IMR-90 (cell line): ENCODE results near the gene ZNF831. TPM values are rescaled to one million over a fixed set of nuclear protein-coding genes. Genes with fewer than 3 reads are reported as not detected.

Experiments used
- ATAC-seq: fragments of 200-7000 bp; cut with Tn5 transposase; 2 replicates; pipeline ENCODE4 v1.9.1; 2020; ENCODE audit warnings: low read depth, mild to moderate bottlenecking, moderate library complexity
- BruUV-seq: library from RNA; stranded (reverse); fragments of 400-500 nt; replicated peaks from 2 replicates; lab custom pipeline; 2021; lab: Mats Ljungman, UMichigan
- CTCF ChIA-PET: fragments of 300-600 bp; formaldehyde crosslinking; extraction: SDS; loops from one replicate; lab custom pipeline; 2021; ENCODE audit warnings: antibody characterized with exemption; lab: Yijun Ruan, JAX
- POLR2A ChIA-PET: fragments of 300-600 bp; sonication (Branson Sonifier 250); formaldehyde crosslinking; loops from one replicate; lab custom pipeline; 2022; ENCODE audit warnings: antibody characterized with exemption; ENCODE audit not compliant: unreplicated experiment; lab: Charles Lee
- DNase-seq: peaks from one replicate; pipeline ENCODE4 v3.0.0; 2013
- H2AFZ ChIP-seq: replicated peaks from 2 replicates; pipeline ENCODE3; 2013; ENCODE audit warnings: low read length, mild to moderate bottlenecking; ENCODE audit not compliant: poor library complexity
- H2AK5ac ChIP-seq: 2 replicates; pipeline ENCODE4 v1.6.1; 2013; ENCODE audit warnings: low read depth, low read length, inconsistent platforms
- H2AK9ac ChIP-seq: replicated peaks from 2 replicates; pipeline ENCODE3; 2013; ENCODE audit warnings: mild to moderate bottlenecking, low read depth, low read length, moderate library complexity; ENCODE audit not compliant: poor library complexity
- H2BK120ac ChIP-seq: 2 replicates; pipeline ENCODE4 v1.6.1; 2013; ENCODE audit warnings: low read depth, low read length, inconsistent platforms
- H2BK15ac ChIP-seq: 3 replicates; pipeline ENCODE4 v1.6.1; 2013; ENCODE audit warnings: low read depth, low read length, inconsistent platforms
- H2BK20ac ChIP-seq: 2 replicates; pipeline ENCODE4 v1.6.1; 2013; ENCODE audit warnings: low read depth, mild to moderate bottlenecking, inconsistent platforms, low read length, moderate library complexity
- H2BK5ac ChIP-seq: 2 replicates; pipeline ENCODE4 v1.6.1; 2013; ENCODE audit warnings: mild to moderate bottlenecking, low read depth, low read length, inconsistent platforms; ENCODE audit not compliant: poor library complexity, severe bottlenecking
- H3K14ac ChIP-seq: replicated peaks from 2 replicates; pipeline ENCODE4 v1.6.1; 2013; ENCODE audit warnings: low read depth, low read length, inconsistent platforms
- H3K18ac ChIP-seq: 2 replicates; pipeline ENCODE4 v1.6.1; 2013; ENCODE audit warnings: low read depth, low read length, control low read depth
- H3K23ac ChIP-seq: 2 replicates; pipeline ENCODE4 v1.6.1; 2013; ENCODE audit warnings: low read depth, low read length, inconsistent platforms
- H3K27ac ChIP-seq: 2 replicates; pipeline ENCODE4 v1.5.1; 2013; ENCODE audit warnings: mild to moderate bottlenecking, control low read depth, low read length; ENCODE audit not compliant: insufficient read depth
- H3K27me3 ChIP-seq: 2 replicates; pipeline ENCODE4 v1.6.1; 2013; ENCODE audit warnings: low read length; ENCODE audit not compliant: control insufficient read depth, insufficient read depth
- H3K36me3 ChIP-seq: 2 replicates; pipeline ENCODE4 v1.6.1; 2013; ENCODE audit warnings: low read length, mixed read lengths; ENCODE audit not compliant: control insufficient read depth, insufficient read depth
- H3K4ac ChIP-seq: 2 replicates; pipeline ENCODE4 v1.6.1; 2013; ENCODE audit warnings: low read depth, low read length, inconsistent platforms
- H3K4me1 ChIP-seq: 2 replicates; pipeline ENCODE4 v1.6.1; 2013; ENCODE audit warnings: low read length, mixed read lengths; ENCODE audit not compliant: control insufficient read depth, insufficient read depth
- H3K4me2 ChIP-seq: 2 replicates; pipeline ENCODE4 v1.6.1; 2013; ENCODE audit warnings: low read depth, mild to moderate bottlenecking, control low read depth, low read length, moderate library complexity
- H3K4me3 ChIP-seq: 2 replicates; pipeline ENCODE4 v1.5.1; 2013; ENCODE audit warnings: low read depth, mild to moderate bottlenecking, control low read depth, low read length, moderate library complexity; ENCODE audit not compliant: insufficient read depth
- H3K56ac ChIP-seq: 2 replicates; pipeline ENCODE4 v1.6.1; 2013; ENCODE audit warnings: low read length, inconsistent platforms; ENCODE audit not compliant: insufficient read depth; ENCODE audit errors: extremely low read depth
- H3K79me1 ChIP-seq, 2 experiments: 2 replicates each; pipeline ENCODE4 v1.6.1; 2013; ENCODE audit warnings: low read length in 2 of 2, inconsistent platforms in 1 of 2, low read depth in 1 of 2
- H3K9ac ChIP-seq: 2 replicates; pipeline ENCODE4 v1.6.1; 2013; ENCODE audit warnings: low read depth, low read length, control low read depth
- H3K9me1 ChIP-seq: 2 replicates; pipeline ENCODE4 v1.6.1; 2013; ENCODE audit warnings: low read length, inconsistent platforms; ENCODE audit not compliant: insufficient read depth
- H3K9me3 ChIP-seq: 2 replicates; pipeline ENCODE4 v1.6.1; 2013; ENCODE audit warnings: low read length; ENCODE audit not compliant: control insufficient read depth, insufficient read depth
- H4K20me1 ChIP-seq: 2 replicates; pipeline ENCODE4 v1.6.1; 2013; ENCODE audit warnings: low read length, inconsistent platforms; ENCODE audit not compliant: insufficient read depth
- H4K5ac ChIP-seq: 2 replicates; pipeline ENCODE4 v1.6.1; 2013; ENCODE audit warnings: mild to moderate bottlenecking, low read depth, low read length, control low read depth
- H4K8ac ChIP-seq, 2 experiments: 2 replicates each; pipeline ENCODE4 v1.6.1; 2013; ENCODE audit warnings: low read depth in 2 of 2, low read length in 2 of 2, control low read depth in 1 of 2, inconsistent platforms in 1 of 2
- H4K91ac ChIP-seq: 2 replicates; pipeline ENCODE4 v1.6.1; 2013; ENCODE audit warnings: low read depth, low read length, inconsistent platforms; ENCODE audit not compliant: insufficient read depth
- BHLHE40 ChIP-seq: fragments of 150-350 bp; IDR thresholded peaks from 2 replicates; pipeline ENCODE4 v1.6.1; 2016; ENCODE audit warnings: mild to moderate bottlenecking, low read depth, low read length
- CEBPB ChIP-seq: IDR thresholded peaks from 2 replicates; pipeline ENCODE4 v1.6.1; 2012; ENCODE audit warnings: low read depth, low read length, improper control_type of control experiment
- CHD1 ChIP-seq: IDR thresholded peaks from 2 replicates; pipeline ENCODE4 v1.6.1; 2012; ENCODE audit warnings: low read depth, low read length, improper control_type of control experiment
- CTCF ChIP-seq: conservative IDR thresholded peaks from 2 replicates; pipeline ENCODE4 v1.5.1; 2012; ENCODE audit warnings: mild to moderate bottlenecking, low read depth, low read length, improper control_type of control experiment
- ELK1 ChIP-seq: fragments of 150-350 bp; IDR thresholded peaks from 2 replicates; pipeline ENCODE4 v1.6.1; 2016; ENCODE audit warnings: low read depth, mild to moderate bottlenecking, low read length, moderate library complexity, borderline replicate concordance
- FOS ChIP-seq: fragments of 150-350 bp; IDR thresholded peaks from 2 replicates; pipeline ENCODE4 v1.6.1; 2016; ENCODE audit warnings: low read depth, low read length
- MAFK ChIP-seq: IDR thresholded peaks from 2 replicates; pipeline ENCODE4 v1.6.1; 2012; ENCODE audit warnings: low read depth, low read length, improper control_type of control experiment
- MAZ ChIP-seq: IDR thresholded peaks from 2 replicates; pipeline ENCODE4 v1.6.1; 2012; ENCODE audit warnings: low read depth, mild to moderate bottlenecking, low read length, improper control_type of control experiment, moderate library complexity, borderline replicate concordance
- MXI1 ChIP-seq: IDR thresholded peaks from 2 replicates; pipeline ENCODE4 v1.6.1; 2012; ENCODE audit warnings: low read depth, mild to moderate bottlenecking, low read length, moderate library complexity, borderline replicate concordance
- NFE2L2 ChIP-seq: fragments of 150-350 bp; IDR thresholded peaks from 2 replicates; pipeline ENCODE4 v1.6.1; 2016; ENCODE audit warnings: low read depth, mild to moderate bottlenecking, low read length
- POLR2A ChIP-seq: IDR thresholded peaks from 2 replicates; pipeline ENCODE4 v1.6.1; 2012; ENCODE audit warnings: mild to moderate bottlenecking, low read depth, low read length
- RAD21 ChIP-seq: IDR thresholded peaks from 2 replicates; pipeline ENCODE4 v1.6.1; 2012; ENCODE audit warnings: low read length, improper control_type of control experiment
- RFX5 ChIP-seq: IDR thresholded peaks from 2 replicates; pipeline ENCODE4 v1.8.0; 2012; ENCODE audit warnings: low read depth, mild to moderate bottlenecking, low read length, moderate library complexity
- SMC3 ChIP-seq: fragments of 150-350 bp; IDR thresholded peaks from 2 replicates; pipeline ENCODE4 v1.6.1; 2016; ENCODE audit warnings: low read depth, mild to moderate bottlenecking, antibody characterized with exemption, low read length, moderate library complexity
- USF2 ChIP-seq: fragments of 150-350 bp; IDR thresholded peaks from 2 replicates; pipeline ENCODE4 v1.6.1; 2017; ENCODE audit warnings: mild to moderate bottlenecking, antibody characterized with exemption, low read length, low read depth
- WGBS, 2 experiments: methylation state at CpG; one replicate each; pipeline versions ENCODE4 v1.1.5 to v1.1.7; 2013; ENCODE audit warnings: missing lambda C conversion rate in 2 of 2; ENCODE audit not compliant: insufficient read length in 1 of 2; ENCODE audit errors: extremely low coverage in 2 of 2; 5-methylcytosine and 5-hydroxymethylcytosine counted together
- dilution Hi-C: fragments of 300-500 bp; cut with HindIII; formaldehyde crosslinking; loops from one replicate; pipeline ENCODE4 v1.14.3; 2018; ENCODE audit warnings: low sequenced_read_pairs; ENCODE audit not compliant: unreplicated experiment
- in situ Hi-C: fragments of 300-500 bp; cut with MboI; formaldehyde crosslinking; loops from 3 replicates; pipeline ENCODE4 v1.14.3; 2019; ENCODE audit warnings: low sequenced_read_pairs, inconsistent platforms, mixed read lengths
- intact Hi-C: fragments of 100-400 bp; cut with micrococcal nuclease; formaldehyde crosslinking; loops from 2 replicates; pipeline ENCODE4 v1.10.0; 2022
- polyA plus RNA-seq, 3 experiments: library from polyadenylated mRNA; depleted of rRNA; stranded (reverse); fragments of >200 nt; gene quantifications; 2 replicates each; pipeline ENCODE4 v1.2.3, GENCODE V29; 2012; ENCODE audit warnings: low replicate concordance in 1 of 3
- total RNA-seq: library from RNA; depleted of rRNA; stranded (reverse); fragments of >200 nt; gene quantifications from 2 replicates; pipeline ENCODE4 v1.2.3, GENCODE V29; 2012

ZNF831 gene
- total and polyA plus RNA-seq, 2 of the 4 experiments (the other 2 are of a cell fraction), result not detected

GRCh38 chr20:59127839-59128238 lies 35.8 kb upstream of the ZNF831 start:
- Histone ChIP-seq H3K4ac (no peak overlapping the region), H3K9ac (no peak overlapping the region), H3K27ac (no peak overlapping the region), H3K4me2 (no peak overlapping the region), H3K79me1 (no peaks in the 10 kb centered on the region), H4K8ac (no peak overlapping the region), H3K9me3 (no peaks in the 10 kb centered on the region), H3K36me3 (no peaks in the 10 kb centered on the region), H3K4me3 (no peak overlapping the region), H3K18ac (no peak overlapping the region), H2BK120ac (no peak overlapping the region), H3K23ac (no peak overlapping the region), H2BK15ac (no peak overlapping the region), H2AK5ac (no peak overlapping the region), H4K20me1 (no peaks in the 10 kb centered on the region), H3K4me1 (no peaks in the 10 kb centered on the region), H3K14ac (no peak overlapping the region), H3K56ac (no peak overlapping the region), H4K5ac (no peak overlapping the region), H2AFZ (peak overlapping the region; percentile 11), H2AK9ac (no peak overlapping the region), H2BK20ac (no peak overlapping the region), H2BK5ac (no peak overlapping the region), H3K27me3 (no peaks in the 10 kb centered on the region), H3K9me1 (no peaks in the 10 kb centered on the region), H4K91ac (no peak overlapping the region)
- in situ Hi-C loops (no loop called here), dilution Hi-C loops (no loop called here), intact Hi-C loops (no loop called here)
- no TSS peak for BruUV-seq
- no peak for TF ChIP-seq NFE2L2
- no peak for TF ChIP-seq POLR2A
- no peak for TF ChIP-seq RAD21
- no peak for TF ChIP-seq MAZ
- TF ChIP-seq BHLHE40, result no peak
- TF ChIP-seq SMC3, result no peak
- no peak for TF ChIP-seq USF2
- no peak for TF ChIP-seq MXI1
- TF ChIP-seq CTCF, result no peak
- no peak for TF ChIP-seq RFX5
- TF ChIP-seq FOS, result no peak
- no peak for TF ChIP-seq CHD1
- no peak for TF ChIP-seq CEBPB
- TF ChIP-seq ELK1, result no peak
- TF ChIP-seq MAFK, result no peak
- no peak for DNase-seq
- no peak for ATAC-seq
- no CpG with 5 or more reads among the region's 6 CpGs for WGBS, 2 experiments
- ChIA-PET POLR2A (no interaction called here), CTCF (no interaction called here)
